Endothelial cell (in vitro differentiated cells): ENCODE data around the gene SIRT7. TPM values are rescaled to one million over a fixed set of nuclear protein-coding genes. Genes with fewer than 3 reads are reported as not detected.

Source experiments
- DNase-seq: peaks from one replicate; pipeline ENCODE4 v3.0.0; 2021; ENCODE audit warnings: low spot score
- H3K27ac Mint-ChIP-seq: one replicate; pipeline ENCODE4 v1.8.0; 2021; ENCODE audit warnings: mixed read lengths, inconsistent platforms; ENCODE audit not compliant: unreplicated experiment
- H3K27me3 Mint-ChIP-seq: one replicate; pipeline ENCODE4 v1.8.0; 2021; ENCODE audit warnings: mild to moderate bottlenecking, moderate library complexity, mixed read lengths, inconsistent platforms; ENCODE audit not compliant: unreplicated experiment
- H3K36me3 Mint-ChIP-seq: one replicate; pipeline ENCODE4 v1.8.0; 2021; ENCODE audit warnings: mild to moderate bottlenecking, low read depth, mixed read lengths, inconsistent platforms; ENCODE audit not compliant: unreplicated experiment
- H3K4me1 Mint-ChIP-seq: one replicate; pipeline ENCODE4 v1.8.0; 2021; ENCODE audit warnings: mild to moderate bottlenecking, mixed read lengths, inconsistent platforms; ENCODE audit not compliant: unreplicated experiment
- H3K4me3 Mint-ChIP-seq: one replicate; pipeline ENCODE4 v1.8.0; 2021; ENCODE audit warnings: mild to moderate bottlenecking, mixed read lengths, inconsistent platforms; ENCODE audit not compliant: unreplicated experiment
- H3K9me3 Mint-ChIP-seq: one replicate; pipeline ENCODE4 v1.8.0; 2021; ENCODE audit warnings: mixed read lengths, inconsistent platforms; ENCODE audit not compliant: unreplicated experiment
- total RNA-seq: library from RNA; stranded (reverse); fragmentation: NEBNext Ultra II Directional; extraction: Animal tissue kit (Norgen Biotek cat#: 25700); gene quantifications from one replicate; pipeline ENCODE4 v1.2.1, GENCODE V29; 2021; ENCODE audit not compliant: unreplicated experiment
- TF ChIP-seq, protein P1 (sequence below): fragments of 200-600 bp; sonication (generic); IDR thresholded peaks from one replicate; pipeline ENCODE4 v1.5.0; 2021; ENCODE audit warnings: antibody characterized with exemption; ENCODE audit not compliant: unreplicated experiment

Gene SIRT7
- total RNA-seq, 1 donor from 2014 or later = 14.4 TPM

DNA sequence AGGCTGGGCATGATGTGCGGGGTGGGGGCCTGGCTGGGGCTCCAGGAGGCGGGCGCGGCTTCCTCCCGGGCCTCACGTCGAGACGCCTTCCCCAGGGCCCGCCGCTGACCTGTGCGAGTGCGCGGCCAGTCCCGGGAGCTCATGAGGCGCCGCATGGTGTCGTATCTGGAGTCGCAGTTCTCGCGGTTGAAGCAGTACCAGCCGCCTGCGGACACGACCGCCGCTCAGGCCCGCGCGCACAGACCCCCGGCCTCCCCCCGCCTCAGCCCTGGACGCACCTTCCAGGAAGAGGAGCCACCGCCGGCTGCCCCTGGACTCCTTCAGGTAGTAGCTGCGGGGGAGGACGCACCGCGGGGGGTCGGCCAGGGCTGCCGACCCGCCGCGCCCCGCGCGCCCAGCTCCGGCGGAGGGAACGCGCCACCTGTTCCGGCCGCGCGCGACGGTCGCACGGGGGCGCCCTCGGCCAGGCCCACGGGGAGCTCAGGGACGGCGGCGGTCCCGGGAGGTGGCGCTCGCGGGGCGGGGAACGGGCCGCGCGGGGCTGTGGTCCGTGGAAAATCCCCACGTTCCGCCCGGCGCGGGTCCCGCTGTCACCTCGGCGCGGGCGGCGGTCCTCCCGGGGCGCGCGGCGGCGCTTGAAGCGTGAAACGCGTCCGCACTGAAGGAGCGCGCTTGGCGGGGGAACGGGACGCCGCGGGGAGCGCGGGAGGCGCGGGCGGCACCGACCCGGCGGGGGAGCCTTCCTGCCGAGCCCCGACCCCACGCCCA lies 41.6 kb upstream of the SIRT7 start:
- H3K4me1 Mint-ChIP-seq = peaks cover 4% of the 10 kb centered on the region
- peaks cover 29% of the 10 kb centered on the region for H3K27me3 Mint-ChIP-seq
- TF ChIP-seq, protein P1, sequence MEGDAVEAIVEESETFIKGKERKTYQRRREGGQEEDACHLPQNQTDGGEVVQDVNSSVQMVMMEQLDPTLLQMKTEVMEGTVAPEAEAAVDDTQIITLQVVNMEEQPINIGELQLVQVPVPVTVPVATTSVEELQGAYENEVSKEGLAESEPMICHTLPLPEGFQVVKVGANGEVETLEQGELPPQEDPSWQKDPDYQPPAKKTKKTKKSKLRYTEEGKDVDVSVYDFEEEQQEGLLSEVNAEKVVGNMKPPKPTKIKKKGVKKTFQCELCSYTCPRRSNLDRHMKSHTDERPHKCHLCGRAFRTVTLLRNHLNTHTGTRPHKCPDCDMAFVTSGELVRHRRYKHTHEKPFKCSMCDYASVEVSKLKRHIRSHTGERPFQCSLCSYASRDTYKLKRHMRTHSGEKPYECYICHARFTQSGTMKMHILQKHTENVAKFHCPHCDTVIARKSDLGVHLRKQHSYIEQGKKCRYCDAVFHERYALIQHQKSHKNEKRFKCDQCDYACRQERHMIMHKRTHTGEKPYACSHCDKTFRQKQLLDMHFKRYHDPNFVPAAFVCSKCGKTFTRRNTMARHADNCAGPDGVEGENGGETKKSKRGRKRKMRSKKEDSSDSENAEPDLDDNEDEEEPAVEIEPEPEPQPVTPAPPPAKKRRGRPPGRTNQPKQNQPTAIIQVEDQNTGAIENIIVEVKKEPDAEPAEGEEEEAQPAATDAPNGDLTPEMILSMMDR = no peak
- no peak overlapping the region for H3K27ac Mint-ChIP-seq
- H3K4me3 Mint-ChIP-seq = no peak overlapping the region
- no peaks in the 10 kb centered on the region for H3K9me3 Mint-ChIP-seq
- DNase-seq = peak; percentile 57
- peaks cover 8% of the 10 kb centered on the region for H3K36me3 Mint-ChIP-seq

DNA sequence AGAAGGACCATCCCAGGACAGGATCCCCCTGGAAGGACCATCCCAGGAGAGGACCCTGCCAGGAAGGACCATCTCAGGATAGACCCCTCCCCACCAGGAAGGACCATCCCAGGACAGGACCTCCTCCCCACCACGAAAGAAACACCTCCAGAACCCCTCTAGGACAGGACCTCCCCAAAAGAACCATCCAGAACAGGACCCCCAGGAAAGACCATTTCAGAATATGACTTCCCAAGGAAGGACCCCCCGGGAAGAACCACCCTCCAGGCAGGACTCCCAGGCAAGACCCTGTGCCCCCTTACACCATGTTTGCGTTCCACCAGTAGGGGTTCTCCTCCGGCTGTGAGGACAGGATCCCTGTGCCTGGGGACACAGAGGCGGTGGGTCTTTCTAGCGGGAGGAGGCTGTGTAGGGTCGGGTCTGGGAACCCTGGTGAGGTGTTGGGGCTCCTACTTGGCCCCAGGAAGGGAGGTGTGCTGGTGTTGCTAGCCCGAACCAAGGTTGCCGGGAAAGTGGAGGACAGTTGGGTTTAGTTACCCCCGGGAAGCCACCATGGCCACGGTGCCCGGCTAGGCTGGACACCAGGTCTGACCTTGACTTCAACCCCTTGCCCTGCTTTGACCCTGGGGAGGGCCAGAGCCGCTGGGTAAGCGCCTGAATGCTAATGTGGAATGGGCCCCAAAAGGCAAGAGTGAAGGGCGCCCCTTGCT lies 40.8 kb upstream of the SIRT7 start:
- Mint-ChIP-seq H3K27ac (no peak overlapping the region), H3K9me3 (no peaks in the 10 kb centered on the region), H3K27me3 (peaks cover 26% of the 10 kb centered on the region), H3K4me3 (peak overlapping the region; percentile 37), H3K4me1 (peaks cover 4% of the 10 kb centered on the region), H3K36me3 (peaks cover 8% of the 10 kb centered on the region)
- no peak for DNase-seq
- TF ChIP-seq, protein P1 = no peak

DNA sequence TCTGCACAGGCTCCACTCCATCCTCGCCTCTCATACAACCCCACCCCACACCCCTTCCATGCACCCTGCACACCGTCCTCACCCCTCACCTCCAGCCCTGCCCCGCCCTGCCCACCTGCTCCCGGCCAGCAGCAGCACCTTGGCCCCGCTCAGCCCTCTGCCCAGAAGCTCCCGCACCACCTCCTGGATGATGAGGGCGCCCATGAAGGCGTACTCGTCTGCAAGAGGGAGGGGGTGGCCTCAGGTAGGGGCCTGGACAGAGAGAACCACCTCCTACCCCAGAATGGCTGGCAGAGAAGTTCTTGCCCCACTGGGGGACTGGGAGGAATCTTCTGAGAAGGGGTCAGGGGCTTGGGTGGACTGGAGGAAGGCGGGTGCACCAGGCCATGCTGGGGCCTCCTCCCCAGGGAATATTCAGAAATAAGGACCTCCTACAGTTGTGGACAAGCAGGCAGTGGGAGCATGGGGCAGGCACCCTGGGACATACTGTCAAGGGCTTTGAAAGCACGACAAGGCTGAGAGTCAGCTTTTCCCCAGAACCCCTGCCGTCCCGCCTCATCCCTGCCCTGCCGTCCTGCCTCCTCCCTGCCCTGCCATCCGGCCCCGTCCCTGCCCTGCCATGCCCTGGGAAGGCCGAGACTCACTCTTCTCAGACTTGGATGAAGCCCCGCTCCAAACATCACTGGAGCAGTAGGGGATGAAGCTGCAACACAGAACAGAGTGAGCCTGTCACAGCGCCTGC lies 39.9 kb upstream of the SIRT7 start:
- no peak for DNase-seq
- peaks cover 23% of the 10 kb centered on the region for H3K27me3 Mint-ChIP-seq
- TF ChIP-seq, protein P1 = no peak
- peaks cover 8% of the 10 kb centered on the region for H3K36me3 Mint-ChIP-seq
- no peak overlapping the region for H3K27ac Mint-ChIP-seq
- H3K4me3 Mint-ChIP-seq = no peak overlapping the region
- peaks cover 4% of the 10 kb centered on the region for H3K4me1 Mint-ChIP-seq
- no peaks in the 10 kb centered on the region for H3K9me3 Mint-ChIP-seq

DNA sequence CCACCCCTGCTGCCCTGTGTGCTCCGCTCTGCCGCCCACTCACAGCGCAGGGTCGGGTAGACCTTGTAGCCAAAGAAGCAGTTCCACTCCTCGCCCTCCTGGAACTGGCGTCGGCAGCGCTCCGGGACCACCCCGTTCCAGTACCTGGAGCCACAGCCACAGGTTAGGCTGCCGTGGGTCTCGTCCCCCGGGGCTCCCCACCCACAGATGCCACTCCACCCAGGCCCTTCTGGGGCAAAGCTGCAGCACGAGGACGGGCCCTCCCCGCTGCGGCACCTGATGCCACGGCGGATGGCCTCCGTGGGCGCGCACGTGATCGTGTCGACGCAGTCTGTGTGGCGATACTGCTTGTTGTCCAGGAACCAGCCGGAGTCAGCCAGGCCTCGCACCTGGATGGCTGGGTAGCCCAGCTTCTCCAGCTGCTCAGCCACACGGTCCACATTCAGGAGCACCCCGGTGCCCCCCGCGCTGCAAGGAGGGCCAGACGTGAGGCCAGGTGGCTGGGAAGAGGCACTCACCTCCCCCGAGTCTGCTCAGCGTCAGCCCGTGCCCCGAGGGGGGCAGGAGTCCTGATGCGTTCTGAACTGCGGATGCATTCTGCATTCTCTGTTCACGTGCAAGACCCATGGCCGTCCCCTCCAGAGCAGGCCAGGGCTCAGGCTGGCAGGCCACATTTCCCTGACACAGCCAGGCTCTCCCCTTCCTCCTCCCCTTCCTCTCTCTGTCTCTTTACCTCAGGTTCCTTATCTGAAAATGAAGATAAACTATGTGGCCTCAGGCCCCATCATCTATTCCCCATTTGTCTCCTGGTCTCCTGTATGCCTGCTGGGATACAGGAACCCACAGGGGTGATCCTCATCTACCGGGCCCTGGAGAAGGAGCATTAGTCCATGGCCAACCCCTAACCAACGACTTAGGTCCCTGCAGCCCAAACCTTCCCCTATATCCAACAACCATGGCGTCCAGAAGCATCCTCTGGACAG lies 38.9 kb upstream of the SIRT7 start:
- H3K27ac Mint-ChIP-seq = no peak overlapping the region
- TF ChIP-seq, protein P1 = no peak
- no peaks in the 10 kb centered on the region for H3K9me3 Mint-ChIP-seq
- H3K36me3 Mint-ChIP-seq = peaks cover 8% of the 10 kb centered on the region
- peaks cover 20% of the 10 kb centered on the region for H3K27me3 Mint-ChIP-seq
- no peak overlapping the region for H3K4me3 Mint-ChIP-seq
- peaks cover 4% of the 10 kb centered on the region for H3K4me1 Mint-ChIP-seq
- no peak for DNase-seq
